HCT116 (cell line): ENCODE data around the gene MALT1.

Experiments
- CTCF ChIP-seq, 3 experiments: fragments of 200-600 bp in 1 of 3; sonication (generic) in 1 of 3; IDR thresholded peaks in 2 of 3; conservative IDR thresholded peaks in 1 of 3; 2 replicates each; pipeline ENCODE4 v1.5.1; 2012 to 2017; ENCODE audit warnings: low read depth in 2 of 3, low read length in 2 of 3, antibody characterized with exemption in 1 of 3, borderline replicate concordance in 1 of 3, control low read depth in 1 of 3, mild to moderate bottlenecking in 1 of 3, mixed read lengths in 1 of 3, mixed run types in 1 of 3, moderate library complexity in 1 of 3; ENCODE audit not compliant: insufficient read depth in 1 of 3
- EZH2 ChIP-seq: fragments of 200-600 bp; sonication (generic); IDR thresholded peaks from 2 replicates; pipeline ENCODE4 v1.6.1; 2017; ENCODE audit warnings: antibody characterized with exemption, mixed run types
- JUND ChIP-seq: IDR thresholded peaks from 2 replicates; pipeline ENCODE4 v1.6.1; 2012
- MAX ChIP-seq: IDR thresholded peaks from 2 replicates; pipeline ENCODE4 v1.6.1; 2012
- POLR2A ChIP-seq: IDR thresholded peaks from 2 replicates; pipeline ENCODE4 v1.7.0; 2011; ENCODE audit warnings: borderline replicate concordance; ENCODE audit not compliant: insufficient read depth, insufficient read length; ENCODE audit errors: extremely low read depth
- POLR2AphosphoS5 ChIP-seq: IDR thresholded peaks from 2 replicates; pipeline ENCODE4 v1.6.1; 2011; ENCODE audit warnings: mild to moderate bottlenecking, low read depth, low read length, moderate library complexity
- REST ChIP-seq: IDR thresholded peaks from 2 replicates; pipeline ENCODE4 v1.6.1; 2012; ENCODE audit warnings: low read depth
- YY1 ChIP-seq: IDR thresholded peaks from 2 replicates; pipeline ENCODE4 v1.6.1; 2011; ENCODE audit warnings: low read length, low read depth, moderate library complexity, mild to moderate bottlenecking; ENCODE audit not compliant: insufficient replicate concordance; ENCODE audit errors: extremely low read depth

- TF ChIP-seq CTCF (IDR thresholded peaks at IDR 0.05 in 2 of 3, conservative IDR thresholded peaks at IDR 0.05 in 1 of 3; ENCODE audit: borderline replicate concordance in 1 of 3, insufficient read depth in 1 of 3, low read depth in 2 of 3, low read length in 2 of 3) (no peak), POLR2AphosphoS5 (peak; percentile 9; the same call in 1 of the 2 replicates), REST (no peak), EZH2 (no peak), MAX (no peak), YY1 (no peak), POLR2A (no peak), JUND (no peak)
Measured at GRCh38 chr18:58753976-58754375, 82.7 kb downstream of the MALT1 start.
